HCT116 (cell line): ENCODE measurements around the gene TM6SF1. TPM values are rescaled to one million over a fixed set of nuclear protein-coding genes. Genes with fewer than 3 reads are reported as not detected.

Experiments
- ATAC-seq: fragments of 200-7000 bp; cut with Tn5 transposase; 2 replicates; pipeline ENCODE4 v1.9.1; 2020; ENCODE audit warnings: mild to moderate bottlenecking, moderate library complexity
- BruUV-seq: library from RNA; stranded (reverse); fragments of 400-500 nt; replicated peaks from 2 replicates; lab custom pipeline; 2021; lab: Mats Ljungman, UMichigan
- CTCF ChIA-PET: fragments of 300-600 bp; sonication (Branson Sonifier 250); formaldehyde crosslinking; loops from one replicate; lab custom pipeline; 2021; ENCODE audit warnings: antibody characterized with exemption; lab: Charles Lee
- POLR2A ChIA-PET: fragments of 300-600, 350-600 bp; sonication (Branson Sonifier 250); formaldehyde crosslinking; loops from one replicate; lab custom pipeline; 2021; ENCODE audit warnings: antibody characterized with exemption; lab: Charles Lee
- RAD21 ChIA-PET, 2 experiments: fragments of 300-600 bp; sonication (Branson Sonifier 250); formaldehyde crosslinking; loops; one replicate each; lab custom pipeline; 2023; ENCODE audit warnings: low total read pairs in 2 of 2; ENCODE audit not compliant: uncharacterized antibody in 2 of 2, unreplicated experiment in 2 of 2, low non-redundant PET in 1 of 2; lab: Charles Lee
- DNase-seq: peaks from one replicate; pipeline ENCODE4 v3.0.0-alpha.2; 2010; ENCODE audit warnings: low read depth, low spot score
- H2AFZ ChIP-seq: fragments of 200-600 bp; shearing (Covaris generic), sonication (generic); 2 replicates; pipeline ENCODE4 v1.6.1; 2017; ENCODE audit warnings: low read depth, mixed run types, mixed read lengths, antibody characterized with exemption, low read length; ENCODE audit not compliant: poor library complexity, severe bottlenecking
- H3K27ac ChIP-seq: 2 replicates; pipeline ENCODE4 v1.5.1; 2012; ENCODE audit warnings: low read depth, low read length
- H3K27me3 ChIP-seq: fragments of 200-600 bp; sonication (generic); 2 replicates; pipeline ENCODE4 v1.6.1; 2016; ENCODE audit warnings: mixed run types, low read length, mixed read lengths; ENCODE audit not compliant: insufficient read depth
- H3K36me3 ChIP-seq, 2 experiments: fragments of 200-500 bp in 1 of 2; fragments of 200-600 bp in 1 of 2; sonication (Bioruptor generic) in 1 of 2; sonication (generic) in 1 of 2; 2 replicates each; pipeline versions ENCODE4 v1.5.1 to v1.6.1; 2014 to 2016; ENCODE audit warnings: low read length in 2 of 2, inconsistent platforms in 1 of 2, mixed read lengths in 1 of 2, mixed run types in 1 of 2; ENCODE audit not compliant: insufficient read depth in 2 of 2, control insufficient read depth in 1 of 2
- H3K4me1 ChIP-seq, 2 experiments: fragments of 200-600 bp in 1 of 2; sonication (generic) in 1 of 2; 2 replicates each; pipeline versions ENCODE4 v1.5.1 to v1.6.1; 2012 to 2017; ENCODE audit warnings: low read length in 2 of 2, inconsistent platforms in 1 of 2, mild to moderate bottlenecking in 1 of 2, mixed read lengths in 1 of 2, mixed run types in 1 of 2, moderate library complexity in 1 of 2; ENCODE audit not compliant: insufficient read depth in 2 of 2, control insufficient read depth in 1 of 2
- H3K4me2 ChIP-seq: fragments of 200-600 bp; sonication (generic); 2 replicates; pipeline ENCODE4 v1.6.1; 2017; ENCODE audit warnings: mixed run types, low read length, mixed read lengths
- H3K4me3 ChIP-seq, 2 experiments: fragments of 200-600 bp in 1 of 2; sonication (generic) in 1 of 2; replicated peaks in 1 of 2; 2 replicates each; pipeline ENCODE4 v1.5.1; 2011 to 2016; ENCODE audit warnings: low read length in 2 of 2, control low read depth in 1 of 2, low read depth in 1 of 2, mild to moderate bottlenecking in 1 of 2, mixed read lengths in 1 of 2, mixed run types in 1 of 2
- H3K79me2 ChIP-seq: fragments of 200-600 bp; sonication (generic); 2 replicates; pipeline ENCODE4 v1.6.1; 2017; ENCODE audit warnings: mild to moderate bottlenecking, mixed run types, low read length, moderate library complexity, mixed read lengths; ENCODE audit not compliant: insufficient read depth
- H3K9ac ChIP-seq: fragments of 200-600 bp; sonication (generic); 2 replicates; pipeline ENCODE4 v1.6.1; 2016; ENCODE audit warnings: low read length, mixed read lengths
- H3K9me2 ChIP-seq: fragments of 200-600 bp; sonication (generic), shearing (Covaris generic); 2 replicates; pipeline ENCODE4 v1.6.1; 2017; ENCODE audit warnings: mixed run types, mild to moderate bottlenecking, moderate library complexity; ENCODE audit not compliant: insufficient read depth
- H3K9me3 ChIP-seq, 2 experiments: fragments of 200-500 bp in 1 of 2; fragments of 200-600 bp in 1 of 2; sonication (Bioruptor generic) in 1 of 2; sonication (generic) in 1 of 2; 2 replicates each; pipeline ENCODE4 v1.6.1; 2014 to 2017; ENCODE audit warnings: low read length in 2 of 2, mixed read lengths in 2 of 2, inconsistent platforms in 1 of 2, low read depth in 1 of 2, mild to moderate bottlenecking in 1 of 2, mixed run types in 1 of 2, moderate library complexity in 1 of 2; ENCODE audit not compliant: control insufficient read depth in 1 of 2, insufficient read depth in 1 of 2
- H4K20me1 ChIP-seq: fragments of 200-600 bp; sonication (generic), shearing (Covaris generic); 2 replicates; pipeline ENCODE4 v1.6.1; 2017; ENCODE audit warnings: mixed run types, mild to moderate bottlenecking, moderate library complexity; ENCODE audit not compliant: insufficient read depth
- CBX3 ChIP-seq: IDR thresholded peaks from 2 replicates; pipeline ENCODE4 v1.6.1; 2012; ENCODE audit warnings: low read depth
- EZH2 ChIP-seq: fragments of 200-600 bp; sonication (generic); IDR thresholded peaks from 2 replicates; pipeline ENCODE4 v1.6.1; 2017; ENCODE audit warnings: antibody characterized with exemption, mixed run types
- EZH2phosphoT487 ChIP-seq: fragments of 200-600 bp; IDR thresholded peaks from 2 replicates; pipeline ENCODE4 v1.6.1; 2018; ENCODE audit warnings: antibody characterized with exemption, borderline replicate concordance
- FOSL1 ChIP-seq: IDR thresholded peaks from 2 replicates; pipeline ENCODE4 v1.6.1; 2012; ENCODE audit warnings: low read depth
- JUND ChIP-seq: IDR thresholded peaks from 2 replicates; pipeline ENCODE4 v1.6.1; 2012
- POLR2AphosphoS5 ChIP-seq: IDR thresholded peaks from 2 replicates; pipeline ENCODE4 v1.6.1; 2011; ENCODE audit warnings: mild to moderate bottlenecking, low read depth, low read length, moderate library complexity
- SIN3A ChIP-seq: IDR thresholded peaks from 2 replicates; pipeline ENCODE4 v1.6.1; 2012; ENCODE audit warnings: low read depth
- SRF ChIP-seq: IDR thresholded peaks from 2 replicates; pipeline ENCODE4 v1.6.1; 2012; ENCODE audit warnings: low read depth
- TCF7L2 ChIP-seq: IDR thresholded peaks from 2 replicates; pipeline ENCODE4 v1.7.0; 2011; ENCODE audit warnings: borderline replicate concordance, inconsistent platforms; ENCODE audit not compliant: insufficient read depth, insufficient read length; ENCODE audit errors: extremely low read depth
- ZFX ChIP-seq: fragments of 450-650 bp; IDR thresholded peaks from 2 replicates; pipeline ENCODE4 v1.6.1; 2017
- intact Hi-C: fragments of 100-400 bp; cut with micrococcal nuclease; formaldehyde crosslinking; loops from 2 replicates; pipeline ENCODE4 v1.10.0; 2022
- total RNA-seq: library from RNA; stranded (reverse); gene quantifications from one replicate; pipeline ENCODE4 v1.2.1, GENCODE V29; 2021; ENCODE audit not compliant: unreplicated experiment

Gene TM6SF1
- total RNA-seq, 1 experiment from 2014 or later: not detected

DNA sequence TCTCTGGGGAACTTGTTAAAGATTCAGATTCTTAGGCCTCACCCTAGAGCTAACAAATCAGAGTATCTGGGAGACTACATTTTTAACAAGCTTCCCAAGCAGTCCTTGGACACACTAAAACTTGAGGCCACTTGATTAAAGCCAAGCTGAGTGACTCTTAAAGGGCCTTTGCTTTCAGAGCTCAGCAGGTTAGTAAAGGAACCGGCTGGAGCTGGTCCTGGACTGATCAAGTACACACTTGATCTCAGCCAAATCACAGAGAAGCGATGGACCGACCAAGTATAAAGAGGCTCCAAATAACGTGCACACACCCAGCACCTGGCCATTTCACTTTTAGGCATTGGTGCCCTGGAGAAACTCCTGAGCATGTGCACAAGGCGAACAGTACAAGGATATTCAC lies 12.9 kb upstream of the TM6SF1 start:
- H3K27ac ChIP-seq: no peak overlapping the region
- no peaks in the 10 kb centered on the region for H3K4me1 ChIP-seq
- no peak overlapping the region for H3K4me2 ChIP-seq
- no TSS peak for BruUV-seq
- no peak overlapping the region for H3K9ac ChIP-seq
- H3K9me2 ChIP-seq: no peaks in the 10 kb centered on the region
- no peak for DNase-seq
- ChIA-PET CTCF (no interaction called here), POLR2A (no interaction called here)
- H2AFZ ChIP-seq: no peak overlapping the region
- no peaks in the 10 kb centered on the region; the same call in 1 of the 2 replicates for H3K27me3 ChIP-seq
- no peak overlapping the region for H3K4me3 ChIP-seq
- no peak for ATAC-seq
- H3K36me3 ChIP-seq: no peaks in the 10 kb centered on the region
- H3K9me3 ChIP-seq: no peaks in the 10 kb centered on the region
- H4K20me1 ChIP-seq: no peaks in the 10 kb centered on the region
- TF ChIP-seq JUND: no peak
- no peak for TF ChIP-seq POLR2AphosphoS5
- TF ChIP-seq, all 23 proteins: peak for 0
- H3K79me2 ChIP-seq: no peaks in the 10 kb centered on the region
- RAD21 ChIA-PET: no interaction called here
- intact Hi-C loops: no loop called here

DNA sequence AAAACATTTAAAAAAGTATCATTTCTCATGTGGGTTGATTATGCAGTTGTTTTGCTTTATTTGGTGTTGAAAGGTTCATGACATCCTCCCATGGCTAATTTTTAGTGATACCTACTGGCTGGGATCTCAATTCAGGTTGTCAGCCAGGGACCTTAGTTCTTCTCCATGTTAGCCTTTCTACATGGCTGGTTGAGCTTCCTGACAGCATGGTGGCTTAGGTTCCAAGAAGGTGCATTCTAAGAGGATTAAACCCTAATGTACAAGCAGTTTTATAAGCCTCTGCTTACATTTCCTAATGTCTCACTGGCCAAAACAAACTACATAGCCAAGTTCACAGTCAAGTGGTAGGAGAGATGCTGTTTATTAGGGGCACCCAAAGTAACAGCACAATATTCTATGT lies 9.4 kb upstream of the TM6SF1 start:
- ATAC-seq (no peak), DNase-seq (no peak)
- Histone ChIP-seq H3K4me3 (no peak overlapping the region), H3K9ac (no peak overlapping the region), H3K9me3 (no peaks in the 10 kb centered on the region), H3K4me1 (no peaks in the 10 kb centered on the region), H3K27me3 (no peaks in the 10 kb centered on the region; the same call in 1 of the 2 replicates), H3K79me2 (no peaks in the 10 kb centered on the region), H3K4me2 (no peak overlapping the region), H2AFZ (no peak overlapping the region), H3K9me2 (no peaks in the 10 kb centered on the region), H3K36me3 (no peaks in the 10 kb centered on the region), H3K27ac (no peak overlapping the region), H4K20me1 (no peaks in the 10 kb centered on the region)
- ChIA-PET POLR2A (no interaction called here), CTCF (no interaction called here), RAD21 (no interaction called here)
- intact Hi-C loops: no loop called here
- TF ChIP-seq CBX3 (no peak), EZH2 (no peak), TCF7L2 (no peak), SRF (no peak), ZFX (no peak), POLR2AphosphoS5 (no peak), FOSL1 (no peak), SIN3A (no peak), EZH2phosphoT487 (no peak)
- BruUV-seq: no TSS peak
